Esophagus squamous epithelium (tissue), 5 donors: Measurements from ENCODE around the gene HERC4. TPM values are rescaled to one million over a fixed set of nuclear protein-coding genes. Genes with fewer than 3 reads are reported as not detected.

Source experiments
- DNase-seq: peaks from one replicate; lab custom pipeline; 2025; lab: John Stamatoyannopoulos, UW
- H3K27ac ChIP-seq, 4 donors: fragments of 200-600 bp; sonication (generic); one replicate each; pipeline ENCODE4 v1.5.1; 2016 to 2019; ENCODE audit warnings: mild to moderate bottlenecking in 1 of 4
- H3K27me3 ChIP-seq, 4 donors: fragments of 200-600 bp; sonication (generic); 1 replicate in 3 of 4; 2 replicates in 1 of 4; pipeline versions ENCODE4 v1.5.1 to v1.6.0; 2017 to 2021; ENCODE audit warnings: antibody characterized with exemption in 1 of 4
- H3K36me3 ChIP-seq, 3 donors: fragments of 200-600 bp; sonication (generic); one replicate each; pipeline ENCODE4 v1.5.1; 2016 to 2019
- H3K4me1 ChIP-seq, 3 donors: fragments of 200-600 bp; sonication (generic); one replicate each; pipeline ENCODE4 v1.5.1; 2017 to 2019
- H3K4me3 ChIP-seq, 4 donors: fragments of 200-600 bp; sonication (generic); 1 replicate in 3 of 4; 2 replicates in 1 of 4; pipeline ENCODE4 v1.5.1; 2016 to 2019; ENCODE audit warnings: mild to moderate bottlenecking in 2 of 4, moderate library complexity in 1 of 4
- H3K9me3 ChIP-seq, 3 donors: fragments of 200-600 bp; sonication (generic); one replicate each; pipeline ENCODE4 v1.5.1; 2016 to 2019
- POLR2A ChIP-seq, 4 donors: fragments of 450-650 bp; IDR thresholded peaks; one replicate each; pipeline ENCODE4 v1.6.1; 2017; ENCODE audit warnings: antibody characterized with exemption in 4 of 4, mild to moderate bottlenecking in 4 of 4, moderate library complexity in 3 of 4
- WGBS, 2 donors: methylation state at CpG; one replicate each; pipeline ENCODE4 v1.1.5; 2018; 5-methylcytosine and 5-hydroxymethylcytosine counted together
- intact Hi-C: fragments of 100-400 bp; cut with DNase I; formaldehyde crosslinking; loops from one replicate; pipeline ENCODE4 v1.15.0; 2022
- total RNA-seq, 4 donors: library from RNA; depleted of rRNA; stranded (reverse); fragments of >200 nt; gene quantifications; one replicate each; pipeline ENCODE4 v1.1.0, GENCODE V29; 2016
- TF ChIP-seq, protein P1 (sequence below), 6 experiments: fragments of 450-650 bp in 4 of 6; fragments of 200-600 bp in 2 of 6; sonication (generic) in 2 of 6; IDR thresholded peaks; one replicate each; pipeline ENCODE4 v1.5.1; 2016 to 2019; ENCODE audit warnings: antibody characterized with exemption in 6 of 6, mild to moderate bottlenecking in 4 of 6, moderate library complexity in 4 of 6
- donor health status: DM: yes; HTN: yes; CAD: no.

The HERC4 gene
- total RNA-seq, 4 donors from 2014 or later, result 23.6 to 47.5 (median 35.0) TPM

DNA sequence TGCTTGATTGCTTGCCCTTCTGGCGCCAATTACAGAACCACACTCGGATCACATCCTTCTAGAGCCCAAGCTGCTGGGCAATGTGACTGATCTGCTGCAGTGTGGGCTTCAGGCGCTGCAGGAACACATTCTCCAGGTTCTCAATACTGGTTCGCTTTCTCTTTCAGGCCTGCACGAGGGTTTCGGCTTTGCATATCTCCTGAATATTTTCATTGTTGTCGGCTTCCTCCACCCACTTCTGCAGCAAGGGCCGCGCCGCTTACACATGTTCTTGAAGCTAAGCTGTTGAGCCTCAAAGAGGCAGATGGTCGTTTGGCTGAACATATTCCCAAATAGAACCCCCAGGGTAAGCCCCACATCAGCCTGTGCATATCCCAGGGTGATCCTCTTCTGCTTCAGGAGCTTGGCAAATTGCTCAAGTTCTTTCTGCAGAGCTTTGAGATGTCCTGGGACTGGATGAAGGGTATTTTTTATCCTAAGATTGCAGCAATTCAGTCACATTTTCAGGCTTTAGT is 64.6 kb downstream of the HERC4 start:
- WGBS, 2 donors, result 94 to 98% methylated on average over 10 to 11 of the region's 11 CpGs
- intact Hi-C loops, result no loop called here
- H3K4me1 ChIP-seq, result no peaks in the 10 kb centered on the region
- no peak overlapping the region for H3K27ac ChIP-seq
- no peaks in the 10 kb centered on the region for H3K9me3 ChIP-seq
- H3K36me3 ChIP-seq, result peaks cover 0 to 72% (median 5%) of the 10 kb centered on the region in 3 donors
- no peaks in the 10 kb centered on the region for H3K27me3 ChIP-seq
- no peak for DNase-seq
- no peak overlapping the region for H3K4me3 ChIP-seq
- TF ChIP-seq, protein P1, sequence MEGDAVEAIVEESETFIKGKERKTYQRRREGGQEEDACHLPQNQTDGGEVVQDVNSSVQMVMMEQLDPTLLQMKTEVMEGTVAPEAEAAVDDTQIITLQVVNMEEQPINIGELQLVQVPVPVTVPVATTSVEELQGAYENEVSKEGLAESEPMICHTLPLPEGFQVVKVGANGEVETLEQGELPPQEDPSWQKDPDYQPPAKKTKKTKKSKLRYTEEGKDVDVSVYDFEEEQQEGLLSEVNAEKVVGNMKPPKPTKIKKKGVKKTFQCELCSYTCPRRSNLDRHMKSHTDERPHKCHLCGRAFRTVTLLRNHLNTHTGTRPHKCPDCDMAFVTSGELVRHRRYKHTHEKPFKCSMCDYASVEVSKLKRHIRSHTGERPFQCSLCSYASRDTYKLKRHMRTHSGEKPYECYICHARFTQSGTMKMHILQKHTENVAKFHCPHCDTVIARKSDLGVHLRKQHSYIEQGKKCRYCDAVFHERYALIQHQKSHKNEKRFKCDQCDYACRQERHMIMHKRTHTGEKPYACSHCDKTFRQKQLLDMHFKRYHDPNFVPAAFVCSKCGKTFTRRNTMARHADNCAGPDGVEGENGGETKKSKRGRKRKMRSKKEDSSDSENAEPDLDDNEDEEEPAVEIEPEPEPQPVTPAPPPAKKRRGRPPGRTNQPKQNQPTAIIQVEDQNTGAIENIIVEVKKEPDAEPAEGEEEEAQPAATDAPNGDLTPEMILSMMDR (IDR thresholded peaks at IDR 0.05), result no peak
- TF ChIP-seq POLR2A (IDR thresholded peaks at IDR 0.05), result no peak

DNA sequence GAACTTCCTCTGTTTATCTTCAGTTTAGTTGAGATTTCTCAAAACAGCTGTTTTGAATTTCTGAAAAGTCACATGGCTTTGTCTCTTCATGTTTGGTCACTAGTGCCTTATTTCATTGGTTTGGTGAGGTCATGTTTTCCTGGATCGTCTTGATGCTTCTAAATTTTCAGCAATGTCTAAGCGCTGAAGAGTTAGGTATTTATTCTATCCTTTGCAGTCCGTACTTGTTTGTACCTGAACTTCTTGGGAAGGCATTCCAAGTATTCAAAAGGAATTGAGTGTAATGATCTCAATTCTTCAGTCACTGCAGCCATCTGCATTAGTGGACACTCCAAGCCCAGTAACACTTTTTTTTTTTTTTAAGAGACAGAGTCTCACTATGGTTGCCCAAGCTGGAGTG is 67.7 kb downstream of the HERC4 start:
- H3K36me3 ChIP-seq, result peaks cover 0 to 75% (median 4%) of the 10 kb centered on the region in 3 donors
- 96 to 100% methylated on average over 3 of the region's 3 CpGs for WGBS, 2 donors
- DNase-seq, result no peak

DNA sequence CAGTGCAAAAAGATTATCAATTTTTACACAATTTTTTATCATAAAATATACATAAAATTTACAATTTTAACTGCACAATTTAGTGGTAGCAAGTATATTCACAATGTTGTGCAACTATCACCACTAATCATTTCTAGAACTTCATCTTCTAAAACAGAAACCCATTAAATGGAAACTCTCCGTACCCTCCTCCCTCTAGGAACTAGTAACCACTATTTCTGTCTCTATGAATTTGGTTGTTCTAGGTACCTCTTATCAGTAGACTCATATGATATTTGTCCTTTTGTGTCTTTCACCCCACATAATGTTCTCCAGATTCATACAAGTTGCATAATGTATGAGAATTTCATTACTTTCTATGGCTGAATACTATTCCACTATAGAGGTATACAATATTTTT is 73.5 kb downstream of the HERC4 start:
- H3K36me3 ChIP-seq, result peaks cover 0 to 76% (median 0%) of the 10 kb centered on the region in 3 donors
- DNase-seq, result no peak
- no peaks in the 10 kb centered on the region for H3K27me3 ChIP-seq
- 81 to 89% methylated on average over 1 of the region's 1 CpG for WGBS, 2 donors
- intact Hi-C loops, result no loop called here
- H3K9me3 ChIP-seq, result no peaks in the 10 kb centered on the region
- TF ChIP-seq POLR2A (IDR thresholded peaks at IDR 0.05), result no peak
- TF ChIP-seq, protein P1 (IDR thresholded peaks at IDR 0.05), result no peak
- no peak overlapping the region for H3K4me3 ChIP-seq
- H3K4me1 ChIP-seq, result no peaks in the 10 kb centered on the region
- no peak overlapping the region for H3K27ac ChIP-seq

More for the DNA sequence above, 67.7 kb downstream of the HERC4 start:
- Histone ChIP-seq H3K4me3 (no peak overlapping the region), H3K9me3 (no peaks in the 10 kb centered on the region), H3K27me3 (no peaks in the 10 kb centered on the region), H3K27ac (no peak overlapping the region), H3K4me1 (no peaks in the 10 kb centered on the region)
- intact Hi-C loops, result no loop called here
- TF ChIP-seq POLR2A (IDR thresholded peaks at IDR 0.05), result no peak
- TF ChIP-seq, protein P1 (IDR thresholded peaks at IDR 0.05), result no peak

- no peaks in the 10 kb centered on the region for H3K4me1 ChIP-seq
- WGBS, 2 donors, result 97 to 100% methylated on average over 4 of the region's 4 CpGs
- no peak overlapping the region for H3K4me3 ChIP-seq
- intact Hi-C loops, result no loop called here
- TF ChIP-seq, protein P1 (IDR thresholded peaks at IDR 0.05), result no peak
- no peak for TF ChIP-seq POLR2A (IDR thresholded peaks at IDR 0.05)
- H3K36me3 ChIP-seq, result peaks cover 0 to 82% (median 0%) of the 10 kb centered on the region in 3 donors
- no peaks in the 10 kb centered on the region for H3K9me3 ChIP-seq
- no peaks in the 10 kb centered on the region for H3K27me3 ChIP-seq
- H3K27ac ChIP-seq, result no peak overlapping the region
- no peak for DNase-seq
These were observed 74.1 kb downstream of the HERC4 start for GRCh38 chr10:68001000-68001399.

DNA sequence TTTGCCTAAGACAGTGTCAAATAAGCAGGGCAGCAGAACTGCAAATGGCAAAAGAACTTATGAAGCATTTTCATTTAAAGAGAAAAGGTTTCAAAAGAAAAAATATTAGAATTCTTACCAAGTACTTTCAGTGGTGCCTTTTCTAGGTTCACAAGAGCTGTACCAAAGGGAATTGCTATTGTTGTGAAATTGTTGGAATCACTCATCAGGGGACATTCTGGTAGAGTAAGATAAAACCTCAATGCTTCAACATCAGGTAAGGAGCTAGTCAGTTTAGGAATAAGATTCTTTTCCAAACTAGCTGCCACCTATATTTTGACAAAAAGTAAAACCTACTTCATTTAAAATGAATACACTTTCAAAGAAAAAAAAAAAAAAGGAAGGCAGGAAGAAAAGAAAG is 85.0 kb downstream of the HERC4 start:
- Histone ChIP-seq H3K9me3 (no peaks in the 10 kb centered on the region), H3K4me3 (no peak overlapping the region), H3K27ac (no peak overlapping the region), H3K4me1 (no peaks in the 10 kb centered on the region), H3K27me3 (no peaks in the 10 kb centered on the region), H3K36me3 (peaks cover 0 to 97% (median 0%) of the 10 kb centered on the region in 3 donors)
- intact Hi-C loops, result no loop called here
- no peak for TF ChIP-seq POLR2A (IDR thresholded peaks at IDR 0.05)
- TF ChIP-seq, protein P1 (IDR thresholded peaks at IDR 0.05), result no peak
- DNase-seq, result no peak
